Peyer's patch (tissue), 4 donors: Measurements from ENCODE around the gene LGALS7. TPM values are rescaled to one million over a fixed set of nuclear protein-coding genes. Genes with fewer than 3 reads are reported as not detected.

Experiments used
- small RNA-seq, 2 donors: library from RNA; depleted of rRNA; stranded (forward); fragments of <200 nt; gene quantifications; one replicate each; pipeline ENCODE3, GENCODE V24; 2016
- total RNA-seq, 4 donors: library from RNA; depleted of rRNA; stranded (reverse); fragments of >200 nt; gene quantifications; one replicate each; pipeline ENCODE4 v1.1.0, GENCODE V29; 2016

The LGALS7 gene
- total RNA-seq, 4 donors from 2014 or later = not detected

Small RNAs within 50 kb of the gene (small RNA-seq; reads per million reads assigned to genes)
- gene RNU6-140P = 0 reads per million in 2 donors

Other genes starting within 250 kb of the LGALS7 start
- 100 to 1,000 TPM in 1 of 4 donors, 10 to 100 TPM in 1, 1 to 10 TPM in 2; 7.0 to 116 (median 10.4) TPM for gene MAP4K1, start 155.6 kb downstream of the LGALS7 start, total RNA-seq
- gene EIF3K, start 154.3 kb downstream of the LGALS7 start, total RNA-seq = 100 to 1,000 TPM; 314 to 442 (median 369) TPM
- gene ACTN4, start 125.9 kb downstream of the LGALS7 start, total RNA-seq = 1,000 to 10,000 TPM in 1 of 4 donors, 100 to 1,000 TPM in 3; 360 to 1,049 (median 814) TPM
- 10 to 100 TPM in 1 of 4 donors, 1 to 10 TPM in 3; 5.8 to 56.8 (median 6.4) TPM for gene CAPN12, start 29.0 kb downstream of the LGALS7 start, total RNA-seq
- gene LGALS7B, start 15.7 kb upstream of the LGALS7 start, total RNA-seq = not detected
- 1,000 to 10,000 TPM; 1,215 to 4,170 (median 2,579) TPM for gene LGALS4, start 39.4 kb upstream of the LGALS7 start, total RNA-seq
- gene ECH1, start 58.3 kb upstream of the LGALS7 start, total RNA-seq = 100 to 1,000 TPM; 138 to 276 (median 156) TPM
- gene HNRNPL, start 76.5 kb upstream of the LGALS7 start, total RNA-seq = 100 to 1,000 TPM; 149 to 229 (median 186) TPM
- 10 to 100 TPM in 1 of 4 donors, 1 to 10 TPM in 3; 4.6 to 22.3 (median 7.2) TPM for gene RINL, start 104.8 kb upstream of the LGALS7 start, total RNA-seq
- gene SIRT2, start 126.1 kb upstream of the LGALS7 start, total RNA-seq = 10 to 100 TPM; 40.4 to 90.9 (median 78.6) TPM
- gene NFKBIB, start 126.5 kb upstream of the LGALS7 start, total RNA-seq = 10 to 100 TPM; 12.4 to 27.7 (median 22.8) TPM
- 1 to 10 TPM in 2 of 4 donors, not detected in 2; 1.4 to 1.5 TPM for gene CCER2, start 138.7 kb upstream of the LGALS7 start, total RNA-seq
- gene SARS2, start 157.2 kb upstream of the LGALS7 start, total RNA-seq = 100 to 1,000 TPM in 1 of 4 donors, 10 to 100 TPM in 3; 18.2 to 134 (median 38.4) TPM
- gene MRPS12, start 157.4 kb upstream of the LGALS7 start, total RNA-seq = 10 to 100 TPM; 29.8 to 56.1 (median 35.6) TPM
- gene FBXO17, start 202.2 kb upstream of the LGALS7 start, total RNA-seq = 1 to 10 TPM; 1.4 to 5.4 (median 3.9) TPM